HUES64 (cell line): ENCODE results near the gene SLC20A1. TPM values are rescaled to one million over a fixed set of nuclear protein-coding genes. Genes with fewer than 3 reads are reported as not detected.
"Not testable (repeated sequence)": the region's sequence is repeated elsewhere in the genome, so short reads cannot be mapped to it uniquely, and the experiment has no call there.

ENCODE experiments used
- H3K27ac ChIP-seq: 2 replicates; pipeline ENCODE4 v1.7.0; 2013; ENCODE audit warnings: low read depth, low read length, inconsistent platforms
- H3K27me3 ChIP-seq: 2 replicates; pipeline ENCODE4 v1.6.1; 2013; ENCODE audit warnings: mild to moderate bottlenecking, low read length; ENCODE audit not compliant: insufficient read depth
- H3K36me3 ChIP-seq: 2 replicates; pipeline ENCODE4 v1.6.1; 2013; ENCODE audit warnings: mild to moderate bottlenecking, low read length; ENCODE audit not compliant: insufficient read depth
- H3K4me1 ChIP-seq: 2 replicates; pipeline ENCODE4 v1.6.1; 2013; ENCODE audit warnings: mild to moderate bottlenecking, low read length, moderate library complexity; ENCODE audit not compliant: insufficient read depth
- H3K4me3 ChIP-seq: 2 replicates; pipeline ENCODE4 v1.5.1; 2013; ENCODE audit warnings: mild to moderate bottlenecking, low read length, moderate library complexity
- H3K9ac ChIP-seq: 2 replicates; pipeline ENCODE4 v1.6.1; 2013; ENCODE audit warnings: mild to moderate bottlenecking, low read depth, low read length
- H3K9me3 ChIP-seq: 2 replicates; pipeline ENCODE4 v1.6.1; 2013; ENCODE audit warnings: low read depth, low read length; ENCODE audit not compliant: insufficient read depth
- WGBS: fragments of 150-250, 120-280 bp; methylation state at CpG from one replicate; pipeline ENCODE4 v1.1.7; 2013; ENCODE audit warnings: missing lambda C conversion rate; 5-methylcytosine and 5-hydroxymethylcytosine counted together
- polyA plus RNA-seq, 2 experiments: library from polyadenylated mRNA; stranded (reverse); fragments of 50-300 nt; gene quantifications; one replicate each; pipeline ENCODE4 v1.2.3, GENCODE V29; 2013

Gene SLC20A1
- polyA plus RNA-seq (2013, experiment 1 of 2), result 70.0 TPM
- polyA plus RNA-seq (2013, experiment 2 of 2), result 50.9 TPM

DNA sequence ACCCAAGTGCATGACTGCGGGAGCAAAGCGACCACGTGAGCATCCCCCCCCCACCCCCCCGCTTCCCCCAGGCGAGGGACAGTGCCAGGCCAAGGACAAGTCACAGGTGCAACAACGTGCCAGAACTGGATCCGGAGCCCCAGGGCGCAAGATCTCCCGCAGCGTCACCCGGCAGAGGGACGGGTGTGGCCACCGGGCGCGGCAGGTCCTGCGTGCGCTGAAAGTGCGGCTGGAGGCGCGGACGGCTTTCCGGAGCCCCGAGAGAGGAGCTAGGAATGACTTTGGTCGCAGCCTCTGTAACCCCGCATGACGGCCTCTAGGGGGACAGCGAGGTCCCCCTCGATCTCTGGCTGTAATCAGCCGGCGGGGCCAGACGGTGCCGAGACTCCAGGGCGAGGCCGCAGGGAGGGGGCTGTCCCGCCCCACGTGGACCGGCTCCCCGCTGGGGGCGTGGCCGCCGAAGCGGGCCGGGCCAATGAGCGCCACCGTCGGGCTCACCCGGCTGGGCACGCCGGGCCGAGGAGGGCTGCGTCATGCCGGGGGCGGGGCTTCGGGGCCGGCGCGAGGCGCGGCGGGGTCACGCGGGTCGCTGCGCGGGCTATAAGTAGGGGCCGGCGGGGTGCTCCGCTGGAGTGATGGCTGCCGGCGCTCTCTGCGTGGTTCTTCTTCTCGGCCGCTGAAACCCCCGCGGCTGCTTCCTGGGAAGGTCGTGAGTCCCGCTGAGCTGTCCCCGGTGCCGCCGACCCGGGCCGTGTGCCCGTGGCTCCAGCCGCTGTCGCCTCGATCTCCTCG lies at the start of gene SLC20A1:
Gene SLC20A1, plus strand, starts transcription at position 630 of the 792 bp plus-strand sequence. CDS start 890 bp downstream, outside the sequence.
- H3K4me3 ChIP-seq, result peak within 1 kb of the TSS; percentile 96
- WGBS, result under 1% methylated on average over 86 of the region's 87 CpGs
- peaks cover 43% of the 10 kb centered on the region; the same call in 1 of the 2 replicates for H3K4me1 ChIP-seq
- H3K27ac ChIP-seq, result peak within 1 kb of the TSS; percentile 91
- H3K9me3 ChIP-seq, result no peaks in the 10 kb centered on the region
- peak within 1 kb of the TSS; percentile 98 for H3K9ac ChIP-seq
- peaks cover 39% of the 10 kb centered on the region for H3K36me3 ChIP-seq
- peaks cover 8% of the 10 kb centered on the region for H3K27me3 ChIP-seq

GRCh38 chr2:112597537-112598322 lies 48.0 kb upstream of the SLC20A1 start:
- no peaks in the 10 kb centered on the region for H3K27me3 ChIP-seq
- no peak overlapping the region for H3K27ac ChIP-seq
- no peaks in the 10 kb centered on the region for H3K9me3 ChIP-seq
- no peak overlapping the region for H3K9ac ChIP-seq
- H3K4me1 ChIP-seq, result no peaks in the 10 kb centered on the region
- H3K4me3 ChIP-seq, result no peak overlapping the region
- WGBS, result 93% methylated on average over 10 of the region's 10 CpGs
- no peaks in the 10 kb centered on the region for H3K36me3 ChIP-seq

DNA sequence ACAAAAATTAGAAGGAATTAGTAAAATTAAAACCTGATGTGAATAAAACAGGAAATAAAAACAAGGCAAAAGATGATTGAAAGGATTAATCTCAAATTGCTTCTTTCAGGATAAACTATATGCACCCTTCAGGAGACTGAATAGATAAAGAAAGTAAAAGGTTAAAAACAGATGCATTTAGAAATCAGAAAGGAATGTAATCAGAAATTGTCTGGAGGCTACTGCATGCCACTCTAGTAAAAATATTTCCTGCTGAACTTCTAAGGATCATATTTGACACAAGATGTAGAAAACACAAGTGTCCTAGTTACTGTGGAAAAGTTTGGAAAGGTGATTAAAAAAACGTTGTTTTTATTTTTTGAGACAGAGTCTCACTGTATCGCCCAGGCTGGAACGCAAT lies 45.1 kb upstream of the SLC20A1 start:
- Histone ChIP-seq H3K4me3 (no peak overlapping the region), H3K36me3 (no peaks in the 10 kb centered on the region), H3K27ac (no peak overlapping the region), H3K9me3 (no peaks in the 10 kb centered on the region), H3K4me1 (no peaks in the 10 kb centered on the region), H3K27me3 (no peaks in the 10 kb centered on the region), H3K9ac (no peak overlapping the region)
- 96% methylated on average over 3 of the region's 3 CpGs for WGBS

DNA sequence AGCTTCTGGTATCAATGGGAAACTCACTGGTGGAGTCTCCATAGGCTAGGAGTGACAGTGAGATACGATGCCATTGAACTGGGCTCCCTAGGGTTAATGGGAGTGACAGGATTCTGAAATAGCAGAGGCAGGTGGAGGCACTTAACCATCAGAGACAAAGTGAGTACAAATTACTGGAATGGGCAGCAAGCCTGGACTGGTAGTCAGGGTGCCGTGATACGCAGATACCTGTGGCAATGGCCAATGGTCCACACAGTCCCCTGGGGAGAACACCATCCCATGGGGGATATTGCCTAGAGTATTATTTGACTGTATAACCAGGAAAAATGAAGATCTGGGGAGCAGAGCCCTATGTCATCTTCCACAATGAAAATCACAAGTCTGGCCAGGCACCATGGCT lies 44.0 kb upstream of the SLC20A1 start:
- Histone ChIP-seq H3K36me3 (no peaks in the 10 kb centered on the region), H3K9me3 (no peaks in the 10 kb centered on the region), H3K4me1 (no peaks in the 10 kb centered on the region), H3K4me3 (no peak overlapping the region), H3K27ac (no peak overlapping the region), H3K27me3 (no peaks in the 10 kb centered on the region), H3K9ac (no peak overlapping the region)
- 91% methylated on average over 3 of the region's 3 CpGs for WGBS

GRCh38 chr2:112602917-112603316 lies 42.8 kb upstream of the SLC20A1 start:
- 93% methylated on average over 3 of the region's 3 CpGs for WGBS
- Histone ChIP-seq H3K36me3 (no peaks in the 10 kb centered on the region), H3K4me1 (no peaks in the 10 kb centered on the region), H3K9me3 (no peaks in the 10 kb centered on the region), H3K27ac (no peak overlapping the region), H3K27me3 (no peaks in the 10 kb centered on the region), H3K9ac (no peak overlapping the region), H3K4me3 (no peak overlapping the region)

DNA sequence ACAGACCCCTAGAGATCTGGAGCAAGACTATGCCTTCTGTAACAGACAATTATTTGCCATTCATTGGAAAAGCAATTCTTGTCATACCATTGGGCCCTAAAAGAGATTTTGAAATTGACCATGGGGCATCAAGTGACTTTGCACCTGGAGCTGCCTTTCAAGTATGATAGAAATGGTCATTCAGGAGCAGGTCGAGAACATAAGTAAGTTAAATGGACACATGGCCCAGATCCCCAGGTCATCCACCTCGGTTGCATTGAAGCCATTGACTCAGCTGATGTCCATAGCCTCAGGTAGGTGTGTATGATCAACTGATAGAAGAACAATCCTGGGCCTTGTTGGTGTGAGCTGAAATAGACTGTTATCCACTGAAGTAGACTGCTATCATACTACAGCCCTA lies 42.0 kb upstream of the SLC20A1 start:
- no peak overlapping the region for H3K4me3 ChIP-seq
- no peaks in the 10 kb centered on the region for H3K9me3 ChIP-seq
- H3K36me3 ChIP-seq, result no peaks in the 10 kb centered on the region
- H3K4me1 ChIP-seq, result no peaks in the 10 kb centered on the region
- no peak overlapping the region for H3K9ac ChIP-seq
- H3K27ac ChIP-seq, result no peak overlapping the region
- 88% methylated on average over 2 of the region's 2 CpGs for WGBS
- H3K27me3 ChIP-seq, result no peaks in the 10 kb centered on the region

DNA sequence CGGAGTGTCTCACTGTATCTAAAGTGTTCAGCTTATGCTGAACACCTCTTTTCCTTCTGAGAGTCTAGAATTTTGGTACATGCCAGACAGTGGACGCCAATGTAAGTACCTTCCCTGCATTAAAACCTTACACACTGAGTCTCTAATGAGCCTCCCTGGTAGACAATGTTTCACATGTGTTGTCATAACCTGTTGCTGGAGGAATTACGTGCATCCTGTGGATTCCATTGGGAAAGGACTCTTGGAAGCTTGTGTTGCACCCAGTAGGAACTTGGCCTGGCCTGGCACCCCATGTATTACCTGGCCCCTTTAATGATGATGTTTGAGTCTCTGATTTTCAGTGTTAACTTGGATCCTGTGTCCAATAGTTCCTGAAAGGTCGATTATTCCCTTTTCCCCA lies 40.8 kb upstream of the SLC20A1 start:
- no peaks in the 10 kb centered on the region for H3K9me3 ChIP-seq
- H3K4me1 ChIP-seq, result no peaks in the 10 kb centered on the region
- 86% methylated on average over 4 of the region's 4 CpGs for WGBS
- H3K9ac ChIP-seq, result no peak overlapping the region
- H3K27me3 ChIP-seq, result no peaks in the 10 kb centered on the region
- no peaks in the 10 kb centered on the region for H3K36me3 ChIP-seq
- no peak overlapping the region for H3K27ac ChIP-seq
- H3K4me3 ChIP-seq, result no peak overlapping the region

DNA sequence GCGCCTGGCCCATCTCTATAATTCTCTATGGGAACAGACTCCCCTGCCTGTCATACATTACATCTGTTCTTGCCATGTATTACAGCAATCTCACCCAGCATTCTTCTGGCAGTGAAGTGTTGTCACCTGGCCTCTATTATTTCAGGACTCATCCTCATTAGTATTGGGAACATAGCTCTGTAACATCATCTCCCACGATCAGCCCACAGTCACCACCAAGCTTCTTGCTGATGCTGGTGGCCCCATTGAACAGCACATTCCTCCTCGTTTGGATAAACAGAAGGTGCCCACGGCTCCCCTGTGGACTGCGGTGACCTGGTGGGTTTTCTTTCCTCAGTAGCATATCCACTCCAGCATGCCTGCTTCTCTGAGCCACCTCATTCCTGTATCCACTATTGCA lies 39.8 kb upstream of the SLC20A1 start:
- no peaks in the 10 kb centered on the region for H3K4me1 ChIP-seq
- no peaks in the 10 kb centered on the region for H3K36me3 ChIP-seq
- WGBS, result 91% methylated on average over 5 of the region's 5 CpGs
- no peak overlapping the region for H3K9ac ChIP-seq
- H3K9me3 ChIP-seq, result no peaks in the 10 kb centered on the region
- H3K27me3 ChIP-seq, result no peaks in the 10 kb centered on the region
- no peak overlapping the region for H3K27ac ChIP-seq
- H3K4me3 ChIP-seq, result no peak overlapping the region

DNA sequence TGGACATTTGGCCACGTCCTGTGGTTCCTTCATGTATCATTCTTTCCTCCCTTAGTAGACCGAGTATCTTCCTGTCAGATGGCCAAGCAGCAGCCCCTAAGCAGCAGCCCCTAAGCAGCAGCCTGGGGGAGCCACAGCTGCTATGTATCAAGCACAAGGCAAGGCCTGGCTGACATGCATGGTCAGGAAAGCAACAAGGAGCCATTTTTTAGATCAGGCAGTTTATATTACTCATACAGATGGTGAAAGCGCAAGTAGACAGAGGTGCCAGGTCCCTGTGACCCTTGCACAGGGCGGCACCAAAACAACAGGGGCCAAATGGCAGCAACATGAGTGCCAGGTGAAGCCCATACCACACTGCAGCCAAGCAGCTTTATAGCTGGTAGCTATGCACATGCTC lies 39.2 kb upstream of the SLC20A1 start:
- Histone ChIP-seq H3K27ac (no peak overlapping the region), H3K4me3 (no peak overlapping the region), H3K9ac (no peak overlapping the region), H3K36me3 (no peaks in the 10 kb centered on the region), H3K9me3 (no peaks in the 10 kb centered on the region), H3K4me1 (no peaks in the 10 kb centered on the region), H3K27me3 (no peaks in the 10 kb centered on the region)
- 92% methylated on average over 4 of the region's 4 CpGs for WGBS

- no peaks in the 10 kb centered on the region for H3K4me1 ChIP-seq
- WGBS, result 86% methylated on average over 7 of the region's 8 CpGs
- H3K4me3 ChIP-seq, result no peak overlapping the region
- no peaks in the 10 kb centered on the region for H3K36me3 ChIP-seq
- no peak overlapping the region for H3K27ac ChIP-seq
- no peaks in the 10 kb centered on the region for H3K9me3 ChIP-seq
- no peak overlapping the region for H3K9ac ChIP-seq
- H3K27me3 ChIP-seq, result no peaks in the 10 kb centered on the region
Measured at GRCh38 chr2:112607680-112608438, 37.9 kb upstream of the SLC20A1 start.

GRCh38 chr2:112609320-112609719 lies 36.4 kb upstream of the SLC20A1 start:
- not testable (repeated sequence) for H3K9ac ChIP-seq, H3K27me3 ChIP-seq, H3K4me1 ChIP-seq, H3K27ac ChIP-seq, H3K36me3 ChIP-seq, H3K9me3 ChIP-seq, H3K4me3 ChIP-seq
- WGBS, result 96% methylated on average over 4 of the region's 4 CpGs
